ENCODE measurements around the gene CCNI2.

GRCh38 chr5:132751444-132751843 lies 4.2 kb downstream of the CCNI2 start:
- TF ChIP-seq CTCF (conservative IDR thresholded peaks at IDR 0.05; ENCODE audit: low read depth, low read length) (no peak), EZH2 (IDR thresholded peaks at IDR 0.05; ENCODE audit: borderline replicate concordance, low read depth, low read length, poor library complexity, severe bottlenecking) (no peak)
